Right lobe of liver (tissue), 6 donors: ENCODE data around the gene GAPVD1. TPM values are rescaled to one million over a fixed set of nuclear protein-coding genes. Genes with fewer than 3 reads are reported as not detected.

ENCODE experiments used
- ATAC-seq, 4 donors: fragments of 200-7000 bp; cut with Tn5 transposase; one replicate each; pipeline ENCODE4 v1.9.1; 2020; ENCODE audit warnings: mild to moderate bottlenecking in 4 of 4, moderate library complexity in 4 of 4
- DNase-seq, 3 donors: peaks; one replicate each; pipeline ENCODE4 v3.0.0-alpha.2; 2020
- H3K27ac ChIP-seq, 3 donors: fragments of 200-600 bp; one replicate each; pipeline ENCODE4 v1.8.0; 2022
- H3K27me3 ChIP-seq, 2 donors: fragments of 200-600 bp; one replicate each; pipeline ENCODE4 v1.8.0; 2022
- H3K36me3 ChIP-seq, 4 donors: fragments of 200-600 bp; sonication (generic) in 1 of 4; one replicate each; pipeline versions ENCODE4 v1.5.1 to v1.8.0; 2017 to 2022; ENCODE audit warnings: control low read depth in 1 of 4
- H3K4me1 ChIP-seq, 4 donors: fragments of 200-600 bp; sonication (generic) in 1 of 4; one replicate each; pipeline versions ENCODE4 v1.5.1 to v1.8.0; 2017 to 2022; ENCODE audit warnings: control low read depth in 1 of 4
- H3K4me3 ChIP-seq, 3 donors: fragments of 200-600 bp; one replicate each; pipeline ENCODE4 v1.8.0; 2022
- H3K9me3 ChIP-seq, 4 donors: fragments of 200-600 bp; sonication (generic) in 1 of 4; one replicate each; pipeline versions ENCODE4 v1.5.1 to v1.8.0; 2017 to 2022; ENCODE audit warnings: control low read depth in 1 of 4
- CTCF ChIP-seq, 4 donors: fragments of 200-600 bp in 3 of 4; fragments of 450-650 bp in 1 of 4; IDR thresholded peaks; one replicate each; pipeline versions ENCODE4 v1.5.1 to v1.8.0; 2016 to 2022; ENCODE audit warnings: antibody characterized with exemption in 4 of 4, mild to moderate bottlenecking in 2 of 4
- POLR2A ChIP-seq: fragments of 450-650 bp; IDR thresholded peaks from one replicate; pipeline ENCODE4 v1.6.1; 2017; ENCODE audit warnings: antibody characterized with exemption, mild to moderate bottlenecking
- WGBS: methylation state at CpG from one replicate; pipeline ENCODE4 v1.1.6; 2018; ENCODE audit warnings: low coverage, low lambda C conversion rate; ENCODE audit not compliant: insufficient coverage; ENCODE audit errors: missing lambda C conversion rate; 5-methylcytosine and 5-hydroxymethylcytosine counted together
- intact Hi-C, 2 donors: fragments of 100-400 bp; cut with DNase I; formaldehyde crosslinking; loops; one replicate each; pipeline versions ENCODE4 v1.11.2 to v1.14.1; 2022
- total RNA-seq, 6 experiments: library from RNA; depleted of rRNA in 2 of 6; stranded (reverse); fragments of >200 nt in 2 of 6; fragmentation: NEBNext Ultra II Directional in 3 of 6; extraction: Animal tissue kit (Norgen Biotek cat#: 25700) in 3 of 6; gene quantifications; one replicate each; pipeline versions ENCODE4 v1.1.0 to v1.2.4, GENCODE V29; 2016 to 2023
- donor health status: DM: no; HTN: yes; CAD: no.
- donor health status: DM: no; HTN: no; CAD: no.
- donor health status: DM: no; HTN: no; CAD: no.
- donor health status: DM: no; HTN: yes; CAD: no.
- donor health status: DM: no; HTN: yes; CAD: no.

GAPVD1 gene
- total RNA-seq, 6 experiments from 2014 or later, result 15.7 to 24.1 (median 21.1) TPM

- ATAC-seq, result no peak
- H3K27me3 ChIP-seq, result no peaks in the 10 kb centered on the region
- no peaks in the 10 kb centered on the region for H3K9me3 ChIP-seq
- no peak overlapping the region for H3K4me3 ChIP-seq
- 85% methylated on average over 5 of the region's 5 CpGs for WGBS
- peaks cover 0 to 32% (median 13%) of the 10 kb centered on the region in 4 donors for H3K4me1 ChIP-seq
- H3K27ac ChIP-seq, result no peak overlapping the region
- DNase-seq, result no peak
- intact Hi-C loops, result no loop called here
- H3K36me3 ChIP-seq, result peaks cover 0 to 2% (median 0%) of the 10 kb centered on the region in 4 donors
- no peak for TF ChIP-seq CTCF (IDR thresholded peaks at IDR 0.05)
Observed at GRCh38 chr9:125271081-125271480, 9.5 kb downstream of the GAPVD1 start.

- Histone ChIP-seq H3K4me3 (no peak overlapping the region), H3K27ac (peak overlapping the region in 1 of 3 donors; percentile 11), H3K4me1 (peaks cover 0 to 37% (median 14%) of the 10 kb centered on the region in 4 donors), H3K27me3 (no peaks in the 10 kb centered on the region), H3K36me3 (no peaks in the 10 kb centered on the region), H3K9me3 (no peaks in the 10 kb centered on the region)
- TF ChIP-seq POLR2A (no peak), CTCF (IDR thresholded peaks at IDR 0.05) (no peak)
- ATAC-seq, result peak; percentile 77 to 90 (median 83)
- WGBS, result 9% methylated on average over 3 of the region's 3 CpGs
- intact Hi-C loops, result no loop called here
- DNase-seq, result no peak
Observed at GRCh38 chr9:125272697-125273096, 11.1 kb downstream of the GAPVD1 start.

- ATAC-seq, result no peak
- TF ChIP-seq CTCF (IDR thresholded peaks at IDR 0.05) (no peak), POLR2A (no peak)
Observed at GRCh38 chr9:125276771-125277170, 15.1 kb downstream of the GAPVD1 start.

GRCh38 chr9:125277411-125277810 is 15.8 kb downstream of the GAPVD1 start:
- H3K4me1 ChIP-seq, result peaks cover 0 to 25% (median 12%) of the 10 kb centered on the region in 4 donors
- TF ChIP-seq CTCF (IDR thresholded peaks at IDR 0.05) (no peak), POLR2A (no peak)
- no peaks in the 10 kb centered on the region for H3K27me3 ChIP-seq
- no peak overlapping the region for H3K27ac ChIP-seq
- no peak for ATAC-seq
- H3K36me3 ChIP-seq, result no peaks in the 10 kb centered on the region
- no peak overlapping the region for H3K4me3 ChIP-seq
- intact Hi-C loops, result no loop called here
- no peaks in the 10 kb centered on the region for H3K9me3 ChIP-seq
- no peak for DNase-seq

More at GRCh38 chr9:125276771-125277170, 15.1 kb downstream of the GAPVD1 start:
- no peak overlapping the region for H3K4me3 ChIP-seq
- H3K9me3 ChIP-seq, result no peaks in the 10 kb centered on the region
- H3K27me3 ChIP-seq, result no peaks in the 10 kb centered on the region
- DNase-seq, result no peak
- peaks cover 0 to 30% (median 14%) of the 10 kb centered on the region in 4 donors for H3K4me1 ChIP-seq
- H3K27ac ChIP-seq, result no peak overlapping the region
- H3K36me3 ChIP-seq, result no peaks in the 10 kb centered on the region
- 89% methylated on average over 4 of the region's 4 CpGs for WGBS
- intact Hi-C loops, result no loop called here

- Histone ChIP-seq H3K9me3 (no peaks in the 10 kb centered on the region), H3K4me1 (peaks cover 0 to 7% (median 4%) of the 10 kb centered on the region in 4 donors), H3K27ac (no peak overlapping the region), H3K4me3 (no peak overlapping the region), H3K36me3 (no peaks in the 10 kb centered on the region), H3K27me3 (no peaks in the 10 kb centered on the region)
- DNase-seq, result no peak
- intact Hi-C loops, result no loop called here
- TF ChIP-seq CTCF (IDR thresholded peaks at IDR 0.05), result no peak
- no peak for TF ChIP-seq POLR2A
- ATAC-seq, result no peak
- 87% methylated on average over 4 of the region's 4 CpGs for WGBS
Observed at GRCh38 chr9:125280945-125281344, 19.3 kb downstream of the GAPVD1 start.
